GM21737 (cell line): ENCODE measurements around the gene PLEKHG1.

Source experiments
- ATAC-seq: cut with Tn5 transposase; IDR thresholded peaks from one replicate; pipeline ENCODE4 v1.9.1; 2021; ENCODE audit warnings: mild to moderate bottlenecking, moderate library complexity; ENCODE audit not compliant: unreplicated experiment

The PLEKHG1 gene

DNA sequence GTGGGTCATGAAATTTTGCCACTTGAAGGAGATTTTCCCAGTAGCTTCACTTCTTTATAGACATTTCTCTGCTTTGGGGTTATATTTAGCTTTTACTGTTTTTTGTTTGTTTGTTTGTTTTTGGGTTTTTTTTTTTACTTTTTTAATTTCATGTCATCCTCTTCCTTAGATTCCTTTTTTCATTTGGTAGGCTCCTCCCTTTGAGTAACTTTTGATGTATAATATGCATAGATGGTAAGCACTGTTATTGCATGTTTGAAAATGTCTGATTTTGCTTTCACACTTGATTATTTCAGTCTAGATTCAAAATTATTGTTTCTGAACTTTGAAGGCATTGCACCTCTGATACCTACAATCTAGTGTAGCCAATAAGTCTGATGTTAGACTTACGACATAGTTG, 37.6 kb downstream of the PLEKHG1 start:
- no peak for ATAC-seq

DNA sequence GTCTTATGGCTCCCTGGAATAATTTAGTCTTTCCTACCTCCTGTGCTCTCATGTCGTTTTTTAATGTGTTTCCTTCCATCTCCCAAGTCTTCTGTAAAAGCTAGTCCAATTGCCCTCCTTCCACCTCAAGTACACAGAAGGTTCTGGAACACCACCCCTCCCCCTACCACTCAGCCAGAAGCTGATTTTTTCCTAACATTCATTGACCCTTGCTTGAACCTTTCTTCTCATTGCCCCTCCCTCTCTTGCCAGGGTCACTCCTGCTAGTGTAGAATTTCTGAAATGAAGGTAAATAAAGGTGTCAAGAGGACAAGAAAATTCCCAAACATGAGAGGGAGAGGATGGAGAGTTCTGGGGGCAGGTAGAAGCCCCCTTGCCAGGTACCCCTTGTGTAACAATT, 38.6 kb downstream of the PLEKHG1 start:
- no peak for ATAC-seq

DNA sequence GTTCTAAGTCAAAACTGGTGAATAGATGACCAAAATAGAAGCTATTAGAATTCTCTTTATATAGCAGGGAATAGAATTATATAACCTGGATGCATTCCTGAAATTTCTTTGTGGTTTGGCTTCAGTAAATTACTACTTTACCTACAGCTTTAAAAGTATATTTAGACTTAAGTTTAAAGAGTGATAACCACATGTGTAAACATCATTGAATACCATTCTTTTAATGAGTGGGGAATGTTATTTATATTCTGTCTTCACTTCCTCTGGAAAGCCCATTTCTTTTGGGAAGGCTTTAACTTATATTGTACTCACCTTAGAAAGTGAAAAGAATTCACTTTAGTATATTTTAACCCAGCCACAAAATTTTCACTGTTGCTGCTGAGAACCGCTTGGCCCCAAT, 39.1 kb downstream of the PLEKHG1 start:
- ATAC-seq = no peak

DNA sequence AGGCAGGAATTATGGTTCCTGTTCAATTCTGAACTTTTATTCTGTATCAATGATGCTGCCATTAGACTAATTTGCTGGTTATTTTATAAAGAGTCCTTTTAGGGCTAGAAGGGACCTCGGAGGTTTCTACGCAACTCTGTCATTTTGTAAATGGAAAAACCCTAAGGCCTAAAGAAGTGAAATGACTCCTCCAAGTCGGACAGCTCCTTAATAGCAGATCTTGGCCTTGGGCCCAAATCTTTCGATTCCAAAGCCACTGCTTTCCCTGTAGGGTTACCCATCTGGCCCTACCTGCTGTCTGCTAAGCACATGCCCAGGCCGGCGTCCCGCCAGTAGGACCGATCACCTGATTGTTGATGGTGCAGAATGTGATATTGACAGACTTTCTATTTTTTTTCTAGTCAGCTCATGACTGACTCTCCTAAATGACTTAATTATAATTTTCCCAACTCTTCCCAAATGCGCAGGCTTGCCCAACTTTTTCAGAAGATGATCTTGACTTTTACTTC, 40.2 kb downstream of the PLEKHG1 start:
- no peak for ATAC-seq

DNA sequence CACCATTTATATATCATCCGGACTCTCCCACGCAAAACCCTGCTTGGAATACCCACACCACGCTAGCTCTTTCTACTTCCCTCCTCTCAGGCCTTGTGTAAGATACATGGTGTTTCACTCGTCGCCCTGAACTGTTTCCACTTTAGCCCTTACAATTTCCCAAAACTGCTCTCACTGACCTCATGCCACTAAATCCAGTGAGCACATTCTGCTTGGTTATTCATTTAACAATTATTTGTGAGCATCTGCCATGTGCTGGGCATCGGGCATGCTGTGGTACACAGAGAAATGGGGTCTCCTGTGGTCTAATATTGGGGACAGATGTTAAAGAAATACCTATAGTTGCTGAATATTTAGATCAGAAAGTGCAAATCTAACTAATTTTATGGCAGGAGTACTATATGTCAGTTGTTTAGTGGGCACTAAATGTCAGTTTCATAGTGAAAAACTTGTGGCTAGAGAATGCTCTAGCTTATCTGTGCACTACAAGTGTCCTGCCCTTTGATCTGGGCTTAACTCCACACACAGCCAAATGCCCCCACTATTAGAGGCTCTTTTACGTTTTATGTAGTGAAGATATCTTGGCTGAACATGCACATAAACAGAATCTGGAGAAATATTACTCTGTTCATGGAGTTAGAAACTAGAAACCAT, 41.0 kb downstream of the PLEKHG1 start:
- ATAC-seq = no peak

DNA sequence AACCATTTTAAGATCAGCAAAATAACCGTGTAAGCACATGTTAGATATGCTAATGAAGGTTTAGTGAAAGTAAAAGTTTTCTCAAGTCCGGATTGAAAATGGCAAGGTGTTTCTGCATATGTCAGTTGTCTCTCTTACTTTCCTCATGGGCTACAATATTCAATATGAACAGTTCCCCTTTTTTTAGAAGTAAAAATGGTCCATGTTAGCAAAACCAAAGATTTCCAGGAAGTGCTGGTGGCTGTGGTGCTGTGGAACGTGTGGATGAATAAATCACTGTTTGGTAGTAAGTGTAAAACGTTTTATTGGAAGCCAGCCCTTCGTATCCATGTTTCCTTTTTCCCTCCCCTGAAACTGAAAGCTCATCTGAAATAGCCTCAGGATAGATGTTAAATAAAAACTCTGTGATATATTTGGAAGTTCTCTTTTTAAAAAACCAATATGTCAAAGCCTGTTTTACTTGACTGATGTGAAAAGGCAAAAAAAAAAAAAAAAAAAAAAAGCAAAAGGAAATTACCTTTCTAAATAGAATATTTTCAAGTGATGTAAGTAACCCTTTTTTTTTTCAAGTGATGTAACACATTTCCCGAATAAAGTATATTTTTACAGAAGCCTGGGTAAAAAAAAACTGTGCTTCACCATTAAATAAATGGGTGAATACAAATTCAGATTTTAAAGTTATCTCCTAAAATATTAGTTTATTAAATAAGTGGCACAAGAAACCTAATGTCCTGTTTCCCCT, 41.9 kb downstream of the PLEKHG1 start:
- peak; percentile 52 for ATAC-seq

DNA sequence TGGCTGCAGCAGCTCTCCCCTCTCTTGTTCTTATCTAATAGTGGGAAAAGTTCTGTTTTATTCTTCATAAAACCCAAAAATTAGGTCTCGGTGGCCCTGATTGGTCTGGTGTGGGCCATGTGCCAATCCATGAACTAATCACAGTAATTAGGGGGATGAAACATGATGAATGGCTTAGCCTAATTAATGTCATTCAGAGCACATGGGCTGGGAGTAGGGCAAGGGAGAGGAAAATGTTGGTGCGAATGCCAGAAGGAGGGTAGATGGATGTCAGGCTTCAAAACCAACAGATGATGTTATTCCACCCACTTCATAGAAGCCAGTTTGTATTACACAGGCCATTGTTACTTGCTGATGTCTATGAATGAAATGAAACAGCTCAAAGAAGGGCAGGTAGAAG, 46.5 kb downstream of the PLEKHG1 start:
- ATAC-seq = no peak

DNA sequence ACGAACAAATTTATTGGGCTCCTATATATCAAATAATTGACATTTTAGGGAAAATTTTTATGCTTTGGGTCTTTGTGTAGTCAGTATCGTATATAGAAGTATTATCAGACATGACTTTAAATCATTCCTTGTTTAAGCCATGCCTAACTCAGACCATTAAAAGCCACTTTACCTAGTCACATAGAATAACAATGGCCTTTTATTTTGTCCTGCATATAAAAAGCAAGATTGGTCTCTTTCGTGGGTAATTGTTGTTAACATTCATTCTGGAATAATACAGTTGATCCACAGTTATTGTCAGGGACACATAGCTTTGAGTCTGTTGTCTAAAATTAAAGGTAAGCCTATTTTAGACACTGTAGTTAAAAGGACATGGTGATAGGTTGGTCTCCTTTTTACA, 47.4 kb downstream of the PLEKHG1 start:
- no peak for ATAC-seq
